Muscle layer of colon (tissue), 2 donors: Measurements from ENCODE around the gene MAFG.
A peak's percentile ranks its signal among the peaks of the same experiment; 100 is the strongest.

ENCODE experiments used
- H3K27ac ChIP-seq: one replicate; pipeline ENCODE4 v1.7.0; 2013; ENCODE audit warnings: low read depth, mild to moderate bottlenecking, low read length, moderate library complexity
- H3K27me3 ChIP-seq, 2 donors: one replicate each; pipeline ENCODE4 v1.7.0; 2013; ENCODE audit warnings: low read length in 2 of 2, mild to moderate bottlenecking in 2 of 2; ENCODE audit not compliant: insufficient read depth in 2 of 2, control insufficient read depth in 1 of 2
- H3K36me3 ChIP-seq: one replicate; pipeline ENCODE4 v1.7.0; 2013; ENCODE audit warnings: mild to moderate bottlenecking, low read length; ENCODE audit not compliant: insufficient read depth
- H3K4me1 ChIP-seq: one replicate; pipeline ENCODE4 v1.7.0; 2013; ENCODE audit warnings: mild to moderate bottlenecking, low read length; ENCODE audit not compliant: insufficient read depth
- H3K4me3 ChIP-seq, 2 donors: one replicate each; pipeline ENCODE4 v1.7.0; 2013; ENCODE audit warnings: low read length in 2 of 2, low read depth in 1 of 2, mild to moderate bottlenecking in 1 of 2, moderate library complexity in 1 of 2
- H3K9ac ChIP-seq: one replicate; pipeline ENCODE4 v1.7.0; 2013; ENCODE audit warnings: low read length
- H3K9me3 ChIP-seq: one replicate; pipeline ENCODE4 v1.7.0; 2013; ENCODE audit warnings: mild to moderate bottlenecking, low read length
- donor health status: abdominal sarcoma.
- donor health status: Adenocarcinoma of cecum.

Gene MAFG

DNA sequence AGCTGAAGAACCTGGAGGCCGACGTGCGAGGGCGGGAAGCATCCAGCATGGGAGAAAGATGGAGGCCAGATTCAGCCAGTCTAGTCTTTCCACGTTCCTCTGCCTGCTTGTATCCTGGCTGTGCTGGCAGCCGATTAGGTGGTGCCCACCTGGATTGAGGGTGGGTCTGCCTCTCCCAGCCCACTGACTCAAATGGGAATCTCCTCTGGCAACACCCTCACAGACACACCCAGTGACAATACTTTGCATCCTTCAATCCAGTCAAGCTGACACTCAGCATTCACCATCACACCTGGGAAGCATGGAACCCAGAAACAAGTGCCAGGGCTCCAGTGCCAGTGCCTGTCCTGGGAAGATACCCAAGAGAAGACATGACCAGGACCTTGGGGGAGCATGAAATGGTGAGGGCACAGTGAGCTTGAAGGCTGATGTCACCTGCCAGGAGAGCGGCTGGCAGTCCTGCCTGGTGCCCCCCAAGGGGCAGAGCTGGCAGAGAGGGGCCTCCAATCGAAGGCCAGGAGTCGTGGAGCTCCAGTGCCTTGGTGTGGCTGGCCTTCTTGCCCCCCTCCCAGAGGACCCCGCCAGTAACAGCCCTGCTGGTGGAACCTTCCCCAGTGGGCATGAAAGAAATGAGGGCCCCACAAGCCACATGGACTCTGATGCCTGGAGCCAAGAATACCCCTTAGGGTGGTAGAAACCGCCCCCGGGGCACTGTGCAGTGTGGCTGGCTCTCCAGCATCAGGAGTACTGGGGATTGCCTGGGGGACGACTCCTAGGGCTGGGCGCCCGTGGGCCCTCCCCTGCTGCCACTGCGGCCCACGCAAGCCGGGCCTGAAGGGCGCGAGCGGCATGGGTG is 26.1 kb downstream of the MAFG start:
- Histone ChIP-seq H3K9ac (no peak overlapping the region), H3K4me1 (no peaks in the 10 kb centered on the region), H3K36me3 (peaks cover 32% of the 10 kb centered on the region), H3K27ac (no peak overlapping the region), H3K9me3 (no peaks in the 10 kb centered on the region), H3K4me3 (peak overlapping the region in 1 of 2 donors; percentile 31), H3K27me3 (peaks cover 0 to 24% of the 10 kb centered on the region in 2 donors)

- Histone ChIP-seq H3K4me3 (no peak overlapping the region), H3K27me3 (peaks cover 0 to 24% of the 10 kb centered on the region in 2 donors), H3K4me1 (no peaks in the 10 kb centered on the region), H3K9ac (no peak overlapping the region), H3K36me3 (peaks cover 38% of the 10 kb centered on the region), H3K27ac (no peak overlapping the region), H3K9me3 (no peaks in the 10 kb centered on the region)
These were observed 27.2 kb downstream of the MAFG start for GRCh38 chr17:81900181-81900820.

GRCh38 chr17:81899514-81900166 is 27.9 kb downstream of the MAFG start:
- Histone ChIP-seq H3K9me3 (no peaks in the 10 kb centered on the region), H3K9ac (no peak overlapping the region), H3K27me3 (peaks cover 0 to 24% of the 10 kb centered on the region in 2 donors), H3K36me3 (peaks cover 42% of the 10 kb centered on the region), H3K27ac (no peak overlapping the region), H3K4me1 (no peaks in the 10 kb centered on the region), H3K4me3 (no peak overlapping the region)

DNA sequence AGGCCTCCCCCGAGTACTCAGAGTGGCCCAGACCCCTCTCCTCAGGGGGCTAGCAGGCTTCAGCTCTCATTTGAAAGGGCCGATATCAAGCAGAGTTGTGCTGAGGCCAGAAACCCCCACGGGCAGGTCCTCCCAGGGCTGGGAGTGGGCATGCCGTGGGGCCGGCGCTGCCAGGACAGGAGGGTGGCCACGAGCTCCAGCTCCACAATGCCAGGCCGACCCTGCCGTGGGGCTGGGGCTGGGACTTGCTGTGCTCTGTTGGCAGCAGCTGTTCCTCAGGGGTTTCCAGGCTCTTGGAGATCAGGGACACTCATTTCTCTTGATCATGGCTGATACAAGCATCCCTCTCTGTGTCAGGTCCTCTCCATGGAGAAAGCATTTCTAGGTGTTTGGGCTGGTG is 28.6 kb downstream of the MAFG start:
- Histone ChIP-seq H3K9me3 (no peaks in the 10 kb centered on the region), H3K36me3 (peaks cover 50% of the 10 kb centered on the region), H3K27ac (no peak overlapping the region), H3K9ac (no peak overlapping the region), H3K27me3 (peaks cover 0 to 24% of the 10 kb centered on the region in 2 donors), H3K4me1 (no peaks in the 10 kb centered on the region), H3K4me3 (no peak overlapping the region)

- no peak overlapping the region for H3K27ac ChIP-seq
- H3K27me3 ChIP-seq: peaks cover 0 to 20% of the 10 kb centered on the region in 2 donors
- H3K9me3 ChIP-seq: no peaks in the 10 kb centered on the region
- no peak overlapping the region for H3K9ac ChIP-seq
- H3K4me3 ChIP-seq: no peak overlapping the region
- H3K36me3 ChIP-seq: peaks cover 51% of the 10 kb centered on the region
- no peaks in the 10 kb centered on the region for H3K4me1 ChIP-seq
These were observed 29.3 kb downstream of the MAFG start for GRCh38 chr17:81898029-81898866.

DNA sequence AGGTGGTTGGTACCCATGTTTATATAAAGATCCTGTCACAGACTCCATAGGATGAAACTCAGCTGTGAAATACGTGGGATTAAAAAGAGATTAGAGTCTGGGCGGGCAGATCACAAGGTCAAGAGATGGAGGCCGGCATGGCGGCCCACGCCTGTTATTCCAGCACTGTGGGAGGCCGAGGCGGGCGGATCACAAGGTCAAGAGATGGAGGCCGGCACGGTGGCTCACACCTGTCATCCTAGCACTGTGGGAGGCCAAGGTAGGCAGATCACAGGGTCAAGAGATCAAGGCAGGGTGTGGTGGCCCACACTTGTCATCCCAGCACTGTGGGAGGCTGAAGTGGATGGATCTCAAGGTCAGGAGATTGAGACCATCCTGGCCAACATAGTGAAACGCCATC is 32.1 kb downstream of the MAFG start:
- no peak overlapping the region for H3K27ac ChIP-seq
- H3K9ac ChIP-seq: no peak overlapping the region
- peaks cover 49% of the 10 kb centered on the region for H3K36me3 ChIP-seq
- no peaks in the 10 kb centered on the region for H3K9me3 ChIP-seq
- no peaks in the 10 kb centered on the region for H3K27me3 ChIP-seq
- H3K4me1 ChIP-seq: peaks cover 11% of the 10 kb centered on the region
- no peak overlapping the region for H3K4me3 ChIP-seq

- no peaks in the 10 kb centered on the region for H3K9me3 ChIP-seq
- H3K9ac ChIP-seq: no peak overlapping the region
- peak overlapping the region in 1 of 2 donors; percentile 89 for H3K4me3 ChIP-seq
- H3K4me1 ChIP-seq: peaks cover 20% of the 10 kb centered on the region
- H3K27ac ChIP-seq: peak overlapping the region; percentile 61
- H3K36me3 ChIP-seq: peaks cover 57% of the 10 kb centered on the region
- H3K27me3 ChIP-seq: no peaks in the 10 kb centered on the region
These were observed 36.3 kb downstream of the MAFG start for GRCh38 chr17:81891303-81891552.

- Histone ChIP-seq H3K4me1 (peaks cover 20% of the 10 kb centered on the region), H3K9me3 (no peaks in the 10 kb centered on the region), H3K4me3 (peak overlapping the region; percentile 85 to 89), H3K27me3 (no peaks in the 10 kb centered on the region), H3K9ac (peak overlapping the region; percentile 61), H3K36me3 (peaks cover 61% of the 10 kb centered on the region), H3K27ac (peak overlapping the region; percentile 61)
These were observed 36.9 kb downstream of the MAFG start for GRCh38 chr17:81890447-81891302.

- Histone ChIP-seq H3K9ac (no peak overlapping the region), H3K27ac (no peak overlapping the region), H3K27me3 (no peaks in the 10 kb centered on the region), H3K36me3 (peaks cover 54% of the 10 kb centered on the region), H3K4me3 (no peak overlapping the region), H3K4me1 (peaks cover 20% of the 10 kb centered on the region), H3K9me3 (no peaks in the 10 kb centered on the region)
These were observed 37.9 kb downstream of the MAFG start for GRCh38 chr17:81889602-81890001.

- Histone ChIP-seq H3K27ac (no peak overlapping the region), H3K4me3 (no peak overlapping the region), H3K9ac (no peak overlapping the region), H3K27me3 (no peaks in the 10 kb centered on the region), H3K36me3 (peaks cover 49% of the 10 kb centered on the region), H3K4me1 (peaks cover 20% of the 10 kb centered on the region), H3K9me3 (no peaks in the 10 kb centered on the region)
These were observed 38.4 kb downstream of the MAFG start for GRCh38 chr17:81888988-81889595.
